Testis (tissue), 2 donors: ENCODE data around the gene MSMB.

Experiments
- POLR2A ChIP-seq: fragments of 450-650 bp; IDR thresholded peaks from one replicate; pipeline ENCODE4 v1.6.1; 2017; ENCODE audit warnings: antibody characterized with exemption, mild to moderate bottlenecking, moderate library complexity
- TF ChIP-seq, protein P1 (sequence below), 3 experiments: fragments of 450-650 bp in 2 of 3; fragments of 200-600 bp in 1 of 3; sonication (generic) in 1 of 3; IDR thresholded peaks; one replicate each; pipeline ENCODE4 v1.5.1; 2016 to 2019; ENCODE audit warnings: antibody characterized with exemption in 3 of 3, mild to moderate bottlenecking in 2 of 3, moderate library complexity in 1 of 3

DNA sequence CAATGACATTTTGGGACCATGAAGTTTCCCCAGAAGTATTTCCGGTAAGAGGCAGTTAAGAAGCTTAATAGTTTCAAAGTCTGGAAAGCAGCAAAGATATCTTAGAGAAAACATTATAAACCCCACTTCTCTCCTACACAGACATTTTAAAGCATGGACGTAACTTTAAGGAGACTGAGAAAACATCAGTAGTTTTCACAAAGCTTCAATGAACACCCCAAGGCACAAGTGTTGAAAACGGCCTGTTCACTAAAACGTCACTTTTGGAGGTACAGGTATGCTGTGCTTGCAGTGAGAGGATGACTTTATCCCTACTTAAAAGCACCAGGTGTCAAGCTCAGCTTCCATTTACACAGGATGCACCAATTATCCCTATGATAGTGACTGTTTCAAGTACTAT lies 40.7 kb downstream of the MSMB start:
- no peak for TF ChIP-seq POLR2A
- TF ChIP-seq, protein P1, sequence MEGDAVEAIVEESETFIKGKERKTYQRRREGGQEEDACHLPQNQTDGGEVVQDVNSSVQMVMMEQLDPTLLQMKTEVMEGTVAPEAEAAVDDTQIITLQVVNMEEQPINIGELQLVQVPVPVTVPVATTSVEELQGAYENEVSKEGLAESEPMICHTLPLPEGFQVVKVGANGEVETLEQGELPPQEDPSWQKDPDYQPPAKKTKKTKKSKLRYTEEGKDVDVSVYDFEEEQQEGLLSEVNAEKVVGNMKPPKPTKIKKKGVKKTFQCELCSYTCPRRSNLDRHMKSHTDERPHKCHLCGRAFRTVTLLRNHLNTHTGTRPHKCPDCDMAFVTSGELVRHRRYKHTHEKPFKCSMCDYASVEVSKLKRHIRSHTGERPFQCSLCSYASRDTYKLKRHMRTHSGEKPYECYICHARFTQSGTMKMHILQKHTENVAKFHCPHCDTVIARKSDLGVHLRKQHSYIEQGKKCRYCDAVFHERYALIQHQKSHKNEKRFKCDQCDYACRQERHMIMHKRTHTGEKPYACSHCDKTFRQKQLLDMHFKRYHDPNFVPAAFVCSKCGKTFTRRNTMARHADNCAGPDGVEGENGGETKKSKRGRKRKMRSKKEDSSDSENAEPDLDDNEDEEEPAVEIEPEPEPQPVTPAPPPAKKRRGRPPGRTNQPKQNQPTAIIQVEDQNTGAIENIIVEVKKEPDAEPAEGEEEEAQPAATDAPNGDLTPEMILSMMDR (IDR thresholded peaks at IDR 0.05) = no peak
